WERI-Rb-1 (cell line): ENCODE measurements around the gene CDH7.
A peak's percentile ranks its signal among the peaks of the same experiment; 100 is the strongest.

Source experiments
- DNase-seq: peaks from one replicate; pipeline ENCODE4 v3.0.0-alpha.2; 2020
- H3K27ac ChIP-seq: fragments of 250-450 bp; sonication (Bioruptor Pico); 2 replicates; pipeline ENCODE4 v1.5.1; 2020; ENCODE audit warnings: mild to moderate bottlenecking, moderate library complexity
- H3K27me3 ChIP-seq: fragments of 250-450 bp; sonication (Bioruptor Pico); 2 replicates; pipeline ENCODE4 v1.5.1; 2021; ENCODE audit warnings: mild to moderate bottlenecking, low read depth, moderate library complexity; ENCODE audit not compliant: insufficient read depth, severe bottlenecking
- H3K36me3 ChIP-seq: fragments of 250-450 bp; sonication (Bioruptor Pico); 2 replicates; pipeline ENCODE4 v1.5.1; 2020; ENCODE audit warnings: mild to moderate bottlenecking, moderate library complexity
- H3K4me3 ChIP-seq: 2 replicates; pipeline ENCODE4 v1.5.1; 2011; ENCODE audit warnings: low read depth, mild to moderate bottlenecking, control low read depth, low read length
- H3K9me3 ChIP-seq: fragments of 250-450 bp; sonication (Bioruptor Pico); 2 replicates; pipeline ENCODE4 v1.5.1; 2021; ENCODE audit warnings: mild to moderate bottlenecking, moderate library complexity; ENCODE audit not compliant: severe bottlenecking
- CTCF ChIP-seq: IDR thresholded peaks from 2 replicates; pipeline ENCODE4 v1.5.1; 2011; ENCODE audit warnings: low read depth, mild to moderate bottlenecking, control low read depth, inconsistent platforms, low read length

CDH7 gene

DNA sequence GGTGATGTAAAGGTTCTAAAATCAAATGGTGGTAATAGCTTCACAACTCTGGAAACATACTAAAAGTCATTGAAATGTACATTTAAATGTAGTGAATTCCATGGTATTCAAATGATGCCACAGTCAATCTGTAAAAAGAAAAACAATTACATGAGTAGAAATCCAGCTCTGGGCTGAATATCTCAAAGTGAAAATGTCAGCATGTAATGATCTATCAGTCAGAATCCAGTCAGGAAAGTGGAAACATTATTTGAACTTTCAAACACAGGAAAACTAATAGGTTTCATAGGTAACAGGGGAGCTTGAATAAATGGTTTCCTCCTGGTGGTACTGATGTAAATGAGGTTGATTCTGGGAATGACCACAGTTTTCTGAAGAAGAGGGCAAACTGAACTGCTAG lies 186.4 kb downstream of the CDH7 start:
- no peaks in the 10 kb centered on the region for H3K27me3 ChIP-seq
- no peak overlapping the region for H3K4me3 ChIP-seq
- no peak for DNase-seq
- no peak for TF ChIP-seq CTCF
- no peaks in the 10 kb centered on the region for H3K36me3 ChIP-seq
- no peak overlapping the region for H3K27ac ChIP-seq
- no peaks in the 10 kb centered on the region for H3K9me3 ChIP-seq

- peak; percentile 26 for DNase-seq
- no peaks in the 10 kb centered on the region for H3K27me3 ChIP-seq
Measured at GRCh38 chr18:65938592-65939372, 188.0 kb downstream of the CDH7 start.

More at GRCh38 chr18:65938592-65939372, 188.0 kb downstream of the CDH7 start:
- peak; percentile 35; the same call in 1 of the 2 replicates for TF ChIP-seq CTCF
- H3K9me3 ChIP-seq = no peaks in the 10 kb centered on the region
- H3K4me3 ChIP-seq = no peak overlapping the region
- H3K36me3 ChIP-seq = no peaks in the 10 kb centered on the region
- no peak overlapping the region for H3K27ac ChIP-seq
